NT2/D1 (cell line): ENCODE results near the gene SUPT20HL1.

ENCODE experiments used
- DNase-seq: peaks from one replicate; pipeline ENCODE4 v3.0.0-alpha.2; 2011; ENCODE audit warnings: low read depth, low spot score
- H3K27me3 ChIP-seq: 2 replicates; pipeline ENCODE4 v1.6.0; 2011; ENCODE audit warnings: mild to moderate bottlenecking; ENCODE audit not compliant: insufficient read length, insufficient read depth
- H3K36me3 ChIP-seq: 2 replicates; pipeline ENCODE4 v1.6.1; 2011; ENCODE audit warnings: mild to moderate bottlenecking, low read length, mixed read lengths; ENCODE audit not compliant: insufficient read depth, insufficient read length
- H3K4me1 ChIP-seq: 2 replicates; pipeline ENCODE4 v1.5.1; 2011; ENCODE audit not compliant: insufficient read depth, insufficient read length
- H3K4me3 ChIP-seq: 2 replicates; pipeline ENCODE4 v1.5.1; 2011; ENCODE audit warnings: low read depth; ENCODE audit not compliant: insufficient read length
- H3K9ac ChIP-seq: 2 replicates; pipeline ENCODE4 v1.6.0; 2011; ENCODE audit warnings: low read depth; ENCODE audit not compliant: insufficient read length
- H3K9me3 ChIP-seq: 2 replicates; pipeline ENCODE4 v1.5.1; 2011; ENCODE audit warnings: mild to moderate bottlenecking, low read length; ENCODE audit not compliant: insufficient read depth
- SUZ12 ChIP-seq: IDR thresholded peaks from 2 replicates; pipeline ENCODE4 v1.6.1; 2011; ENCODE audit not compliant: insufficient read length, insufficient read depth; ENCODE audit errors: extremely low read depth
- YY1 ChIP-seq: IDR thresholded peaks from 2 replicates; pipeline ENCODE4 v1.6.1; 2011; ENCODE audit not compliant: insufficient read length, insufficient read depth
- ZNF274 ChIP-seq: IDR thresholded peaks from 2 replicates; pipeline ENCODE4 v1.6.1; 2011; ENCODE audit warnings: mild to moderate bottlenecking, low read depth, low read length

The SUPT20HL1 gene

GRCh38 chrX:24392709-24393108, 32.3 kb downstream of the SUPT20HL1 start:
- H3K9me3 ChIP-seq: no peaks in the 10 kb centered on the region
- TF ChIP-seq SUZ12 (no peak), ZNF274 (no peak), YY1 (no peak)
- no peak overlapping the region for H3K4me3 ChIP-seq
- DNase-seq: no peak
- no peaks in the 10 kb centered on the region for H3K27me3 ChIP-seq
- H3K36me3 ChIP-seq: no peaks in the 10 kb centered on the region
- no peak overlapping the region for H3K9ac ChIP-seq
- no peaks in the 10 kb centered on the region for H3K4me1 ChIP-seq

- DNase-seq: peak; percentile 56
- H3K27me3 ChIP-seq: no peaks in the 10 kb centered on the region
- H3K4me3 ChIP-seq: no peak overlapping the region
- no peaks in the 10 kb centered on the region for H3K4me1 ChIP-seq
- no peaks in the 10 kb centered on the region for H3K36me3 ChIP-seq
- no peak for TF ChIP-seq SUZ12
- no peak for TF ChIP-seq ZNF274
- TF ChIP-seq YY1: no peak
- H3K9me3 ChIP-seq: no peaks in the 10 kb centered on the region
- no peak overlapping the region for H3K9ac ChIP-seq
Measured at GRCh38 chrX:24395775-24396174, 35.3 kb downstream of the SUPT20HL1 start.

GRCh38 chrX:24396236-24396930, 35.9 kb downstream of the SUPT20HL1 start:
- H3K9me3 ChIP-seq: no peaks in the 10 kb centered on the region
- no peak overlapping the region for H3K9ac ChIP-seq
- no peak overlapping the region for H3K4me3 ChIP-seq
- H3K27me3 ChIP-seq: no peaks in the 10 kb centered on the region
- DNase-seq: no peak
- H3K36me3 ChIP-seq: no peaks in the 10 kb centered on the region
- H3K4me1 ChIP-seq: no peaks in the 10 kb centered on the region
- TF ChIP-seq YY1 (no peak), SUZ12 (no peak), ZNF274 (no peak)

GRCh38 chrX:24396931-24397279, 36.5 kb downstream of the SUPT20HL1 start:
- Histone ChIP-seq H3K4me3 (no peak overlapping the region), H3K36me3 (no peaks in the 10 kb centered on the region), H3K27me3 (no peaks in the 10 kb centered on the region), H3K9me3 (no peaks in the 10 kb centered on the region), H3K9ac (no peak overlapping the region), H3K4me1 (no peaks in the 10 kb centered on the region)
- DNase-seq: no peak
- TF ChIP-seq ZNF274 (no peak), SUZ12 (no peak)

GRCh38 chrX:24398766-24399165, 38.3 kb downstream of the SUPT20HL1 start:
- Histone ChIP-seq H3K27me3 (no peaks in the 10 kb centered on the region), H3K9ac (no peak overlapping the region), H3K36me3 (no peaks in the 10 kb centered on the region), H3K9me3 (no peaks in the 10 kb centered on the region), H3K4me3 (no peak overlapping the region), H3K4me1 (no peaks in the 10 kb centered on the region)
- no peak for DNase-seq
- no peak for TF ChIP-seq SUZ12
- no peak for TF ChIP-seq ZNF274
- no peak for TF ChIP-seq YY1

- H3K9ac ChIP-seq: no peak overlapping the region
- no peak for TF ChIP-seq YY1
- no peak for TF ChIP-seq SUZ12
- no peak for TF ChIP-seq ZNF274
- H3K9me3 ChIP-seq: no peaks in the 10 kb centered on the region
- no peaks in the 10 kb centered on the region for H3K4me1 ChIP-seq
- H3K36me3 ChIP-seq: no peaks in the 10 kb centered on the region
- no peaks in the 10 kb centered on the region for H3K27me3 ChIP-seq
- no peak for DNase-seq
- no peak overlapping the region for H3K4me3 ChIP-seq
Measured at GRCh38 chrX:24399550-24399949, 39.1 kb downstream of the SUPT20HL1 start.

- H3K9me3 ChIP-seq: no peaks in the 10 kb centered on the region
- DNase-seq: no peak
- TF ChIP-seq YY1 (no peak), SUZ12 (no peak)
Measured at GRCh38 chrX:24405959-24406358, 45.5 kb downstream of the SUPT20HL1 start.

More at GRCh38 chrX:24405959-24406358, 45.5 kb downstream of the SUPT20HL1 start:
- no peaks in the 10 kb centered on the region for H3K27me3 ChIP-seq
- no peak overlapping the region for H3K4me3 ChIP-seq
- no peaks in the 10 kb centered on the region for H3K36me3 ChIP-seq
- H3K9ac ChIP-seq: no peak overlapping the region
- no peaks in the 10 kb centered on the region for H3K4me1 ChIP-seq
